H1 (cell line): ENCODE results near the gene ORC2. TPM values are rescaled to one million over a fixed set of nuclear protein-coding genes. Genes with fewer than 3 reads are reported as not detected.
A peak's percentile ranks its signal among the peaks of the same experiment; 100 is the strongest.

Source experiments
- CTCF ChIA-PET: fragments of 300-600 bp; sonication (Branson Sonifier 250); formaldehyde crosslinking; loops from one replicate; lab custom pipeline; 2021; ENCODE audit not compliant: partially characterized antibody; lab: Charles Lee
- POLR2A ChIA-PET: fragments of 300-600 bp; sonication (Branson Sonifier 250); formaldehyde crosslinking; loops from one replicate; lab custom pipeline; 2021; ENCODE audit warnings: inconsistent platforms; ENCODE audit not compliant: partially characterized antibody; lab: Charles Lee
- DNase-seq, 2 experiments: peaks; one replicate each; pipeline versions ENCODE4 v3.0.0 to v3.0.0-alpha.2; 2010 to 2022; ENCODE audit warnings: low spot score in 2 of 2, low read depth in 1 of 2, mixed read lengths in 1 of 2
- FAIRE-seq: peaks from 2 replicates; lab custom pipeline; 2011; peaks lifted over from hg19 to GRCh38; lab: Jason Lieb, UNC
- H2AFZ ChIP-seq: 2 replicates; pipeline ENCODE4 v1.8.1; 2012; ENCODE audit warnings: low read length, inconsistent platforms
- H2AK5ac ChIP-seq: 2 replicates; pipeline ENCODE4 v1.6.1; 2013; ENCODE audit warnings: low read depth, low read length
- H2BK120ac ChIP-seq: replicated peaks from 2 replicates; pipeline ENCODE3; 2013; ENCODE audit warnings: low read depth, low read length, inconsistent platforms
- H2BK12ac ChIP-seq: 2 replicates; pipeline ENCODE4 v1.6.1; 2013; ENCODE audit warnings: low read depth, low read length
- H2BK15ac ChIP-seq: 2 replicates; pipeline ENCODE4 v1.6.1; 2013; ENCODE audit warnings: low read length
- H2BK20ac ChIP-seq: 2 replicates; pipeline ENCODE4 v1.6.1; 2013; ENCODE audit warnings: low read length
- H2BK5ac ChIP-seq: 2 replicates; pipeline ENCODE4 v1.6.1; 2013; ENCODE audit warnings: low read depth, low read length
- H3K14ac ChIP-seq: 2 replicates; pipeline ENCODE4 v1.6.1; 2013; ENCODE audit warnings: inconsistent platforms; ENCODE audit not compliant: insufficient read length
- H3K18ac ChIP-seq: 2 replicates; pipeline ENCODE4 v1.6.1; 2013; ENCODE audit warnings: low read length; ENCODE audit errors: extremely low read depth
- H3K23ac ChIP-seq: 2 replicates; pipeline ENCODE4 v1.6.1; 2013; ENCODE audit warnings: inconsistent platforms; ENCODE audit not compliant: insufficient read length
- H3K23me2 ChIP-seq: 2 replicates; pipeline ENCODE4 v1.6.1; 2013; ENCODE audit warnings: low read depth, low read length
- H3K27ac ChIP-seq: 2 replicates; pipeline ENCODE4 v1.6.1; 2011; ENCODE audit warnings: low read depth, low read length, inconsistent platforms
- H3K27me3 ChIP-seq, 4 experiments: replicated peaks in 1 of 4; 1 replicate in 1 of 4; 2 replicates in 3 of 4; pipeline versions ENCODE4 v1.6.1 to v1.8.1; 2011 to 2013; ENCODE audit warnings: low read length in 3 of 4, mild to moderate bottlenecking in 3 of 4, inconsistent platforms in 2 of 4, mixed read lengths in 2 of 4, moderate library complexity in 1 of 4; ENCODE audit not compliant: control insufficient read depth in 3 of 4, insufficient read depth in 3 of 4; ENCODE audit errors: extremely low read depth in 1 of 4
- H3K36me3 ChIP-seq, 4 experiments: 2 replicates each; pipeline versions ENCODE4 v1.6.1 to v1.8.1; 2011 to 2013; ENCODE audit warnings: mild to moderate bottlenecking in 4 of 4, low read length in 3 of 4, moderate library complexity in 2 of 4, control low read depth in 1 of 4, inconsistent platforms in 1 of 4; ENCODE audit not compliant: insufficient read depth in 4 of 4, control insufficient read depth in 2 of 4
- H3K4ac ChIP-seq: replicated peaks from 2 replicates; pipeline ENCODE3; 2013; ENCODE audit warnings: low read length, low read depth, mixed read lengths, inconsistent platforms; ENCODE audit not compliant: insufficient read length
- H3K4me1 ChIP-seq, 4 experiments: replicated peaks in 1 of 4; 1 replicate in 1 of 4; 2 replicates in 3 of 4; pipeline versions ENCODE4 v1.6.1 to v1.8.1; 2011 to 2013; ENCODE audit warnings: low read length in 3 of 4, inconsistent platforms in 2 of 4, mixed read lengths in 1 of 4; ENCODE audit not compliant: insufficient read depth in 4 of 4, control insufficient read depth in 3 of 4
- H3K4me2 ChIP-seq, 2 experiments: 2 replicates each; pipeline versions ENCODE4 v1.6.1 to v1.8.1; 2011 to 2013; ENCODE audit warnings: low read depth in 2 of 2, low read length in 2 of 2, control low read depth in 1 of 2, inconsistent platforms in 1 of 2, mild to moderate bottlenecking in 1 of 2; ENCODE audit not compliant: insufficient read depth in 1 of 2
- H3K4me3 ChIP-seq, 4 experiments: fragments of 200-600, 300-600 bp in 1 of 4; sonication (generic), shearing (Covaris generic), sonication (Bioruptor Twin) in 1 of 4; 2 replicates each; pipeline versions ENCODE4 v1.5.1 to v1.8.1; 2011 to 2016; ENCODE audit warnings: low read length in 4 of 4, low read depth in 3 of 4, control low read depth in 2 of 4, inconsistent platforms in 2 of 4, mild to moderate bottlenecking in 2 of 4, mixed read lengths in 1 of 4, moderate library complexity in 1 of 4; ENCODE audit not compliant: insufficient read depth in 2 of 4; ENCODE audit errors: extremely low read depth in 1 of 4
- H3K56ac ChIP-seq: replicated peaks from 2 replicates; pipeline ENCODE3; 2013; ENCODE audit warnings: low read depth, mild to moderate bottlenecking, mixed read lengths, low read length, inconsistent platforms; ENCODE audit not compliant: insufficient read length
- H3K79me1 ChIP-seq: 2 replicates; pipeline ENCODE4 v1.6.1; 2013; ENCODE audit warnings: low read depth, low read length, control low read depth
- H3K79me2 ChIP-seq, 2 experiments: 2 replicates each; pipeline versions ENCODE4 v1.6.1 to v1.8.1; 2012 to 2013; ENCODE audit warnings: low read length in 2 of 2, mild to moderate bottlenecking in 2 of 2, inconsistent platforms in 1 of 2; ENCODE audit not compliant: insufficient read depth in 2 of 2, control insufficient read depth in 1 of 2
- H3K9ac ChIP-seq, 4 experiments: replicated peaks in 1 of 4; 1 replicate in 1 of 4; 2 replicates in 3 of 4; pipeline versions ENCODE4 v1.6.1 to v1.8.1; 2011 to 2013; ENCODE audit warnings: low read depth in 3 of 4, low read length in 3 of 4, control low read depth in 2 of 4, mild to moderate bottlenecking in 2 of 4, moderate library complexity in 2 of 4, inconsistent platforms in 1 of 4; ENCODE audit errors: extremely low read depth in 1 of 4
- H3K9me3 ChIP-seq, 2 experiments: 2 replicates each; pipeline versions ENCODE4 v1.6.1 to v1.8.1; 2012 to 2013; ENCODE audit warnings: mild to moderate bottlenecking in 2 of 2, moderate library complexity in 2 of 2, control low read depth in 1 of 2, inconsistent platforms in 1 of 2, low read depth in 1 of 2, low read length in 1 of 2, mixed read lengths in 1 of 2; ENCODE audit not compliant: insufficient read depth in 2 of 2
- H4K20me1 ChIP-seq, 2 experiments: replicated peaks in 1 of 2; 2 replicates each; pipeline versions ENCODE3 to v1.8.1; 2011 to 2013; ENCODE audit warnings: inconsistent platforms in 2 of 2, low read length in 2 of 2, mild to moderate bottlenecking in 1 of 2; ENCODE audit not compliant: insufficient read depth in 2 of 2, control insufficient read depth in 1 of 2
- H4K5ac ChIP-seq: 2 replicates; pipeline ENCODE4 v1.6.1; 2013; ENCODE audit warnings: low read length, low read depth, mixed read lengths, inconsistent platforms; ENCODE audit not compliant: insufficient read length
- H4K8ac ChIP-seq: 2 replicates; pipeline ENCODE4 v1.8.0; 2013; ENCODE audit warnings: mild to moderate bottlenecking, moderate library complexity, low read length, inconsistent platforms; ENCODE audit not compliant: insufficient read depth; ENCODE audit errors: extremely low read depth
- H4K91ac ChIP-seq: replicated peaks from 2 replicates; pipeline ENCODE3; 2013; ENCODE audit warnings: low read length, mixed read lengths, inconsistent platforms; ENCODE audit not compliant: insufficient read length
- BRCA1 ChIP-seq: IDR thresholded peaks from 2 replicates; pipeline ENCODE4 v1.6.1; 2012; ENCODE audit warnings: low read depth, low read length, improper control_type of control experiment
- CHD1 ChIP-seq: IDR thresholded peaks from 2 replicates; pipeline ENCODE4 v1.6.1; 2012; ENCODE audit warnings: low read depth, low read length, improper control_type of control experiment
- CREB1 ChIP-seq: IDR thresholded peaks from 2 replicates; pipeline ENCODE4 v1.6.1; 2012; ENCODE audit warnings: inconsistent platforms
- GABPA ChIP-seq: IDR thresholded peaks from 2 replicates; pipeline ENCODE4 v1.6.1; 2011; ENCODE audit warnings: mild to moderate bottlenecking, low read length, moderate library complexity, borderline replicate concordance; ENCODE audit not compliant: insufficient read depth
- HDAC6 ChIP-seq: IDR thresholded peaks from one replicate; pipeline ENCODE4 v1.7.1; 2012; ENCODE audit warnings: low read depth, mild to moderate bottlenecking, inconsistent platforms, low read length, moderate library complexity
- KDM1A ChIP-seq: fragments of 200-600, 300-600 bp; sonication (generic); IDR thresholded peaks from 2 replicates; pipeline ENCODE4 v1.7.1; 2016; ENCODE audit warnings: mild to moderate bottlenecking, low read length, borderline replicate concordance
- PHF8 ChIP-seq: fragments of 200-600 bp; sonication (generic); conservative IDR thresholded peaks from 2 replicates; pipeline ENCODE4 v1.7.1; 2012; ENCODE audit warnings: low read depth, mild to moderate bottlenecking, inconsistent platforms, low read length, moderate library complexity
- POLR2A ChIP-seq, 2 experiments: IDR thresholded peaks; 1 replicate in 1 of 2; 2 replicates in 1 of 2; pipeline ENCODE4 v1.6.1; 2011; ENCODE audit warnings: low read depth in 2 of 2, low read length in 2 of 2, mild to moderate bottlenecking in 2 of 2; ENCODE audit errors: control extremely low read depth in 1 of 2
- TAF1 ChIP-seq: IDR thresholded peaks from 2 replicates; pipeline ENCODE4 v1.6.1; 2011; ENCODE audit warnings: mild to moderate bottlenecking, low read depth, low read length
- YY1 ChIP-seq: IDR thresholded peaks from 2 replicates; pipeline ENCODE4 v1.6.1; 2011; ENCODE audit warnings: low read depth, mild to moderate bottlenecking, low read length
- ZNF274 ChIP-seq: IDR thresholded peaks from 2 replicates; pipeline ENCODE4 v1.7.0; 2012; ENCODE audit warnings: low read length, borderline replicate concordance; ENCODE audit errors: extremely low read depth
- WGBS, 2 experiments: shearing (Covaris generic) in 1 of 2; methylation state at CpG; one replicate each; pipeline versions ENCODE4 v1.1.6 to v1.1.7; 2013 to 2015; ENCODE audit warnings: low lambda C conversion rate in 2 of 2, mixed read lengths in 2 of 2, inconsistent platforms in 1 of 2, low coverage in 1 of 2, missing lambda C conversion rate in 1 of 2; ENCODE audit not compliant: insufficient replicate concordance in 2 of 2, insufficient coverage in 1 of 2, insufficient read length in 1 of 2; ENCODE audit errors: extremely low coverage in 1 of 2, missing lambda C conversion rate in 1 of 2; 5-methylcytosine and 5-hydroxymethylcytosine counted together
- polyA plus RNA-seq, 7 experiments: library from polyadenylated mRNA; depleted of rRNA in 3 of 7; stranded (reverse) in 5 of 7; unstranded in 2 of 7; fragments of >200 nt in 5 of 7; fragments of 200-250 nt in 2 of 7; gene quantifications; 1 replicate in 5 of 7; 2 replicates in 1 of 7; 4 replicates in 1 of 7; pipeline versions ENCODE4 v1.2.1 to v1.2.3, GENCODE V29; 2011 to 2013; ENCODE audit warnings: missing spikeins in 2 of 7, mixed read lengths in 2 of 7
- total RNA-seq: library from RNA; stranded (reverse); fragmentation: NEBNext Ultra II Directional; extraction: Animal tissue kit (Norgen Biotek cat#: 25700); gene quantifications from 2 replicates; pipeline ENCODE4 v1.2.1, GENCODE V29; 2021

Gene ORC2
- total and polyA plus RNA-seq, 2 of the 8 experiments (the other 6 are each of a cell fraction or from before 2014, with no cell fraction given): 7.1 to 89.8 TPM

DNA sequence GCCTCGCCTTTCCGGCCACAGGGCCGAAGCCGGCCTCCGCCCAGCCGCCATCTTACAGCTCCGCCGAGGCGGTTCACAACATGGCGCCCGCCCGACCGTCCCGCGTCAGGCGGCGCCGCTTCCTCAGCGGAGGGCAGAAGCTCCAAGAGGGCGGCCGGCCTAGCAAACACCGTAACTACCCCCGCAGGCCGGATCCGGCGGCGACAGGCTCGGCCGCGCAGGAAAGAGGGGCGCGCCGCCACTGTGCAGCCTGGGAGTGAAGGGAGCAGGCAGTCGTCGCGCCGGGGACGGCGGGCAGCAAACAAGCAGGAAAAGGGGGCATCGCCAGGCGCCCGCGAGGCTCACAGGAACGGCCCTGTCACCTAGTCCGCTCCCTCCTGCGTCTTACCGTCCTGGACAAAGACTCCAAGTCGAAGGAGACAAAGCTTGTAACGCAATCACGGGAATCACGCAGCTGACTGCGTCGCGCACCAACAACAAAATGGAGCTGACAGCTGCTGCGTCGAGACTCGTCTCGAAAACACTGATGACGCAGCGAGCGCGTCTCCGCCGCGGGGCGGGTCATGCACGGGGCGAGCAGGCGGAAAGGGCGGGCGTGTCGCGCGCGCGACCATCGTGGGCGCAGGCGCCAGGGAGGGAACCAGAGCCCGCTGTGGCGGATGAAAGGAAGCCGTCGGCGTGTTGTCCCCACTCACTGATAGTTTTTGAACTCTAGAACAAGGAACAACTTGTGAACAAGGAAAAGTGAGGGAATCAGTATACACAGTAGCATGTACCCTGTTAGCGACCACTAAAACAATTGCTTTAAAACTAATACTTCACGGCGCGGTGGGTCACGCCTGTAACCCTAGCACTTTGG lies 99.1 kb downstream of the ORC2 start, which contains the start of gene CLK1:
Gene CLK1, minus strand, starts transcription at position 483 of the 859 bp plus-strand sequence. CDS start 2,796 bp downstream, outside the sequence.
- peak within 1 kb of the TSS; percentile 97 for H3K56ac ChIP-seq
- H3K9me3 ChIP-seq: no peaks in the 10 kb centered on the region
- peak within 1 kb of the TSS; percentile 95 for H2AK5ac ChIP-seq
- peak within 1 kb of the TSS; percentile 87 to 99 (median 94) for H3K4me3 ChIP-seq
- peaks cover 0 to 20% (median 7%) of the 10 kb centered on the region in 4 experiments; a peak in 5 of 8 replicates for H3K36me3 ChIP-seq
- H3K27ac ChIP-seq: peak within 1 kb of the TSS; percentile 95
- POLR2A ChIA-PET: interaction anchor here (0.6 to 3.0 kb wide), 29 partner anchors 9 to 1351 kb away, joined by 3 to 53 read pairs (median 5); partner anchors contain the start of genes BZW1, NIF3L1, PPIL3 and SGO2
- H3K79me2 ChIP-seq: peaks cover 21 to 46% of the 10 kb centered on the region in 2 experiments
- WGBS, 2 experiments: 4% methylated on average over 75 of the region's 89 CpGs; no CpG with 5 or more reads in 1 of the 2 experiments
- H3K4me2 ChIP-seq: peak within 1 kb of the TSS; percentile 90
- H3K79me1 ChIP-seq: no peaks in the 10 kb centered on the region; the same call in 1 of the 2 replicates
- H4K5ac ChIP-seq: peak within 1 kb of the TSS; percentile 96
- peak within 1 kb of the TSS; percentile 72 for H2BK120ac ChIP-seq
- peak within 1 kb of the TSS; percentile 99 for H4K8ac ChIP-seq
- H3K18ac ChIP-seq: peak within 1 kb of the TSS; percentile 84
- no peak within 1 kb of the TSS for H3K23ac ChIP-seq
- H3K14ac ChIP-seq: no peak within 1 kb of the TSS
- H2BK20ac ChIP-seq: no peak within 1 kb of the TSS
- peak within 1 kb of the TSS; percentile 94 for H3K4ac ChIP-seq
- H2AFZ ChIP-seq: peak within 1 kb of the TSS; percentile 81
- H3K27me3 ChIP-seq: no peaks in the 10 kb centered on the region; a peak in 1 of 7 replicates
- H2BK5ac ChIP-seq: peak within 1 kb of the TSS; percentile 98
- H2BK15ac ChIP-seq: peak within 1 kb of the TSS; percentile 5; the same call in 1 of the 2 replicates
- FAIRE-seq (no peak), DNase-seq (peak in 1 of 2 experiments; percentile 89)
- H4K20me1 ChIP-seq: peaks cover 0 to 4% of the 10 kb centered on the region in 2 experiments
- CTCF ChIA-PET: interaction anchor here (0.9 to 1.3 kb wide), 4 partner anchors 19 to 294 kb away, joined by 3 to 4 read pairs (median 4); no protein-coding TSS in a partner anchor
- peaks cover 0 to 5% (median 0%) of the 10 kb centered on the region in 4 experiments; a peak in 1 of 7 replicates for H3K4me1 ChIP-seq
- H2BK12ac ChIP-seq: peak within 1 kb of the TSS; percentile 46; the same call in 1 of the 2 replicates
- H4K91ac ChIP-seq: peak within 1 kb of the TSS; percentile 61
- peaks cover 6% of the 10 kb centered on the region; the same call in 1 of the 2 replicates for H3K23me2 ChIP-seq
- peak within 1 kb of the TSS; percentile 96 to 97 (median 96) for H3K9ac ChIP-seq
- TF ChIP-seq CREB1 (peak; percentile 96), CHD1 (peak; percentile 59; the same call in 1 of the 2 replicates), KDM1A (no peak), PHF8 (peak; percentile 87), ZNF274 (no peak), HDAC6 (no peak), TAF1 (peak; percentile 78), BRCA1 (no peak), GABPA (no peak), POLR2A (IDR thresholded peaks at IDR 0.05; ENCODE audit: control extremely low read depth in 1 of 2, low read depth in 2 of 2, low read length in 2 of 2) (peak; percentile 89 to 94), YY1 (peak; percentile 99)
